Measurements from ENCODE around the gene THRB.

The THRB gene

GRCh38 chr3:24222165-24222805, 272.4 kb downstream of the THRB start:
- H3K9me2 ChIP-seq (replicated peaks; ENCODE audit: low read depth, low read length), result no peaks in the 10 kb centered on the region
- no peaks in the 10 kb centered on the region for H3K9me3 ChIP-seq (ENCODE audit: insufficient read depth, low read depth, low read length)
- H3K27me3 ChIP-seq (ENCODE audit: insufficient read depth, low read length, poor library complexity, severe bottlenecking), result no peaks in the 10 kb centered on the region
- no peak overlapping the region for H3K9ac ChIP-seq (ENCODE audit: low read depth, low read length, poor library complexity, severe bottlenecking)
- H4K20me1 ChIP-seq (ENCODE audit: insufficient read depth, low read length, poor library complexity, severe bottlenecking), result no peaks in the 10 kb centered on the region
- no peak overlapping the region for H3K4me3 ChIP-seq (ENCODE audit: low read length, poor library complexity, severe bottlenecking)
- TF ChIP-seq CTCF (conservative IDR thresholded peaks at IDR 0.05; ENCODE audit: low read length) (no peak), EZH2phosphoT487 (IDR thresholded peaks at IDR 0.05; ENCODE audit: borderline replicate concordance) (no peak)
- H3K36me3 ChIP-seq (ENCODE audit: insufficient read depth, low read length), result no peaks in the 10 kb centered on the region
- H3K4me2 ChIP-seq (ENCODE audit: low read depth, low read length, poor library complexity, severe bottlenecking), result no peak overlapping the region
- H3F3A ChIP-seq (ENCODE audit: low read depth), result no peaks in the 10 kb centered on the region
- peaks cover 4% of the 10 kb centered on the region for H3K4me1 ChIP-seq (ENCODE audit: insufficient read depth, low read length, poor library complexity, severe bottlenecking)
- no peaks in the 10 kb centered on the region for H3K79me2 ChIP-seq (ENCODE audit: insufficient read depth, low read length)
- no peak overlapping the region for H2AFZ ChIP-seq (ENCODE audit: low read length)

- H3K4me2 ChIP-seq (ENCODE audit: low read depth, low read length, poor library complexity, severe bottlenecking), result no peak overlapping the region
Measured at GRCh38 chr3:24220859-24221657, 273.6 kb downstream of the THRB start.

GRCh38 chr3:24215502-24215901, 279.1 kb downstream of the THRB start:
- no peaks in the 10 kb centered on the region for H3F3A ChIP-seq (ENCODE audit: low read depth)
- H3K4me1 ChIP-seq (ENCODE audit: insufficient read depth, low read length, poor library complexity, severe bottlenecking), result no peaks in the 10 kb centered on the region
- H3K27me3 ChIP-seq (ENCODE audit: insufficient read depth, low read length, poor library complexity, severe bottlenecking), result no peaks in the 10 kb centered on the region
- no peak for TF ChIP-seq CTCF (conservative IDR thresholded peaks at IDR 0.05; ENCODE audit: low read length)
- no peak for TF ChIP-seq EZH2phosphoT487 (IDR thresholded peaks at IDR 0.05; ENCODE audit: borderline replicate concordance)
- no peaks in the 10 kb centered on the region for H3K9me3 ChIP-seq (ENCODE audit: insufficient read depth, low read depth, low read length)
- no peaks in the 10 kb centered on the region for H3K79me2 ChIP-seq (ENCODE audit: insufficient read depth, low read length)
- no peak overlapping the region for H3K9ac ChIP-seq (ENCODE audit: low read depth, low read length, poor library complexity, severe bottlenecking)
- no peak overlapping the region for H3K4me3 ChIP-seq (ENCODE audit: low read length, poor library complexity, severe bottlenecking)
- H2AFZ ChIP-seq (ENCODE audit: low read length), result no peak overlapping the region
- no peaks in the 10 kb centered on the region for H3K36me3 ChIP-seq (ENCODE audit: insufficient read depth, low read length)
- H4K20me1 ChIP-seq (ENCODE audit: insufficient read depth, low read length, poor library complexity, severe bottlenecking), result no peaks in the 10 kb centered on the region
- H3K9me2 ChIP-seq (replicated peaks; ENCODE audit: low read depth, low read length), result no peaks in the 10 kb centered on the region
- H3K4me2 ChIP-seq (ENCODE audit: low read depth, low read length, poor library complexity, severe bottlenecking), result no peak overlapping the region

More at GRCh38 chr3:24220859-24221657, 273.6 kb downstream of the THRB start:
- Histone ChIP-seq H3K36me3 (ENCODE audit: insufficient read depth, low read length) (no peaks in the 10 kb centered on the region), H3K9me3 (ENCODE audit: insufficient read depth, low read depth, low read length) (no peaks in the 10 kb centered on the region), H2AFZ (ENCODE audit: low read length) (no peak overlapping the region), H4K20me1 (ENCODE audit: insufficient read depth, low read length, poor library complexity, severe bottlenecking) (no peaks in the 10 kb centered on the region), H3K4me1 (ENCODE audit: insufficient read depth, low read length, poor library complexity, severe bottlenecking) (peaks cover 4% of the 10 kb centered on the region), H3F3A (ENCODE audit: low read depth) (no peaks in the 10 kb centered on the region), H3K9ac (ENCODE audit: low read depth, low read length, poor library complexity, severe bottlenecking) (no peak overlapping the region), H3K9me2 (replicated peaks; ENCODE audit: low read depth, low read length) (no peaks in the 10 kb centered on the region), H3K27me3 (ENCODE audit: insufficient read depth, low read length, poor library complexity, severe bottlenecking) (no peaks in the 10 kb centered on the region), H3K4me3 (ENCODE audit: low read length, poor library complexity, severe bottlenecking) (no peak overlapping the region), H3K79me2 (ENCODE audit: insufficient read depth, low read length) (no peaks in the 10 kb centered on the region)
- TF ChIP-seq EZH2phosphoT487 (IDR thresholded peaks at IDR 0.05; ENCODE audit: borderline replicate concordance) (no peak), CTCF (conservative IDR thresholded peaks at IDR 0.05; ENCODE audit: low read length) (no peak)

All from Loucy (cell line).